Endothelial cell (in vitro differentiated cells): ENCODE measurements around the gene ZMPSTE24. TPM values are rescaled to one million over a fixed set of nuclear protein-coding genes. Genes with fewer than 3 reads are reported as not detected.

Source experiments
- DNase-seq: peaks from one replicate; pipeline ENCODE4 v3.0.0; 2021; ENCODE audit warnings: low spot score
- H3K27ac Mint-ChIP-seq: one replicate; pipeline ENCODE4 v1.8.0; 2021; ENCODE audit warnings: mixed read lengths, inconsistent platforms; ENCODE audit not compliant: unreplicated experiment
- H3K27me3 Mint-ChIP-seq: one replicate; pipeline ENCODE4 v1.8.0; 2021; ENCODE audit warnings: mild to moderate bottlenecking, moderate library complexity, mixed read lengths, inconsistent platforms; ENCODE audit not compliant: unreplicated experiment
- H3K36me3 Mint-ChIP-seq: one replicate; pipeline ENCODE4 v1.8.0; 2021; ENCODE audit warnings: mild to moderate bottlenecking, low read depth, mixed read lengths, inconsistent platforms; ENCODE audit not compliant: unreplicated experiment
- H3K4me1 Mint-ChIP-seq: one replicate; pipeline ENCODE4 v1.8.0; 2021; ENCODE audit warnings: mild to moderate bottlenecking, mixed read lengths, inconsistent platforms; ENCODE audit not compliant: unreplicated experiment
- H3K4me3 Mint-ChIP-seq: one replicate; pipeline ENCODE4 v1.8.0; 2021; ENCODE audit warnings: mild to moderate bottlenecking, mixed read lengths, inconsistent platforms; ENCODE audit not compliant: unreplicated experiment
- H3K9me3 Mint-ChIP-seq: one replicate; pipeline ENCODE4 v1.8.0; 2021; ENCODE audit warnings: mixed read lengths, inconsistent platforms; ENCODE audit not compliant: unreplicated experiment
- total RNA-seq: library from RNA; stranded (reverse); fragmentation: NEBNext Ultra II Directional; extraction: Animal tissue kit (Norgen Biotek cat#: 25700); gene quantifications from one replicate; pipeline ENCODE4 v1.2.1, GENCODE V29; 2021; ENCODE audit not compliant: unreplicated experiment
- TF ChIP-seq, protein P1 (sequence below): fragments of 200-600 bp; sonication (generic); IDR thresholded peaks from one replicate; pipeline ENCODE4 v1.5.0; 2021; ENCODE audit warnings: antibody characterized with exemption; ENCODE audit not compliant: unreplicated experiment

ZMPSTE24 gene
- total RNA-seq, 1 donor from 2014 or later, result 32.9 TPM

DNA sequence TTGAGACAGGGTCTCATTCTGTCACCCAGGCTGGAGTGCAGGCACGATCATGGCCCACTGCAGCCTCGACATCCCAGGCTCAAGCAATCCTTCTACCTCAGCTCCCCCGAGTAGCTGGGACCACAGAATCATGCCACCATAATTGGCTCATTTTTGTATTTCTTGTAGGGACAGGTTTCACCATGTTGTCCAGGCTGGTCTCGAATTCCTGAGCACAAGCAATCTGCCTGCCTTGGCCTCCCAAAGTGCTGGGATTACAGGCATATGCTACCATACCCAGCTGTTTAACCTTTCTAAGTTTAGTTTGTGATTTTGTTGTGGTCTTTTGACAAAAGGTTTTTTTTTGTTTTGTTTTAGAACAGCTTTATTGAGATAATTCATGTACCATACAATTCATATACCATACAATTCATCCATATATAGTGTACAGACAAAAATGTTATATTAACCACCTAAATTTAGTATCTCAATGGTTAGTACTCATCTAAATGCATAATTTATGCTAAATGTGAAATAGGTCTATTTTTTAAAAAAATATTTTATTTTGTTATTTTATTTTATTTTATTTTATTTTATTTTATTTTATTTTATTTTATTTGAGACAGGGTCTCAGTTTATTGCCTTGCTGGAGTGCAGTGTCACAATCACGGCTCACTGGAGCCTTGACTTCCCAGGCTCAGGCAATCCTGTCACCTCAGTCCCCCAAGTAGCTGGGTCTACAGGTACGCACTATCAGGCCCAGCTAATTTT lies 8.9 kb downstream of the ZMPSTE24 start:
- no peak overlapping the region for H3K27ac Mint-ChIP-seq
- H3K9me3 Mint-ChIP-seq, result no peaks in the 10 kb centered on the region
- H3K27me3 Mint-ChIP-seq, result no peaks in the 10 kb centered on the region
- H3K4me1 Mint-ChIP-seq, result no peaks in the 10 kb centered on the region
- DNase-seq, result no peak
- TF ChIP-seq, protein P1, sequence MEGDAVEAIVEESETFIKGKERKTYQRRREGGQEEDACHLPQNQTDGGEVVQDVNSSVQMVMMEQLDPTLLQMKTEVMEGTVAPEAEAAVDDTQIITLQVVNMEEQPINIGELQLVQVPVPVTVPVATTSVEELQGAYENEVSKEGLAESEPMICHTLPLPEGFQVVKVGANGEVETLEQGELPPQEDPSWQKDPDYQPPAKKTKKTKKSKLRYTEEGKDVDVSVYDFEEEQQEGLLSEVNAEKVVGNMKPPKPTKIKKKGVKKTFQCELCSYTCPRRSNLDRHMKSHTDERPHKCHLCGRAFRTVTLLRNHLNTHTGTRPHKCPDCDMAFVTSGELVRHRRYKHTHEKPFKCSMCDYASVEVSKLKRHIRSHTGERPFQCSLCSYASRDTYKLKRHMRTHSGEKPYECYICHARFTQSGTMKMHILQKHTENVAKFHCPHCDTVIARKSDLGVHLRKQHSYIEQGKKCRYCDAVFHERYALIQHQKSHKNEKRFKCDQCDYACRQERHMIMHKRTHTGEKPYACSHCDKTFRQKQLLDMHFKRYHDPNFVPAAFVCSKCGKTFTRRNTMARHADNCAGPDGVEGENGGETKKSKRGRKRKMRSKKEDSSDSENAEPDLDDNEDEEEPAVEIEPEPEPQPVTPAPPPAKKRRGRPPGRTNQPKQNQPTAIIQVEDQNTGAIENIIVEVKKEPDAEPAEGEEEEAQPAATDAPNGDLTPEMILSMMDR, result no peak
- no peak overlapping the region for H3K4me3 Mint-ChIP-seq
- H3K36me3 Mint-ChIP-seq, result peaks cover 24% of the 10 kb centered on the region

DNA sequence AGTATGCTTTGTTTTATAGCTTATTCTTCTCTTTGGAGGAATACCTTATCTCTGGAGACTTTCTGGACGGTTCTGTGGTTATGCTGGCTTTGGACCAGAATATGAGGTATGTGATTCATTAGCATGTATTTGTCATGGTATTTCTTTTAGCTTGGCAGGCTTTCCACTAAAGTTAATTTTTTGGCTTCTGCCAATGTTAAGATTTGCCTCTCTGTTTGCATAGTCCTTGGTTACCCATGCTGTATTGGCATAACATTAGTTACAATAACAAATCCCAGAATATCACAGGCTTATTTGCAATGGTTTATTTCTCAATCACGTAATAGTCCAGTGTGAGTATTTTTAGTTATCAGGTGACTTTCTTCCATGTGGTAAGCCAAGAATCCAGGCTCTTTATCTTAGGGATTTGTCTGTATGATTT lies 9.7 kb downstream of the ZMPSTE24 start:
- H3K27me3 Mint-ChIP-seq, result no peaks in the 10 kb centered on the region
- no peaks in the 10 kb centered on the region for H3K9me3 Mint-ChIP-seq
- no peaks in the 10 kb centered on the region for H3K4me1 Mint-ChIP-seq
- no peak overlapping the region for H3K27ac Mint-ChIP-seq
- peaks cover 25% of the 10 kb centered on the region for H3K36me3 Mint-ChIP-seq
- DNase-seq, result no peak
- H3K4me3 Mint-ChIP-seq, result no peak overlapping the region
- TF ChIP-seq, protein P1, result no peak

DNA sequence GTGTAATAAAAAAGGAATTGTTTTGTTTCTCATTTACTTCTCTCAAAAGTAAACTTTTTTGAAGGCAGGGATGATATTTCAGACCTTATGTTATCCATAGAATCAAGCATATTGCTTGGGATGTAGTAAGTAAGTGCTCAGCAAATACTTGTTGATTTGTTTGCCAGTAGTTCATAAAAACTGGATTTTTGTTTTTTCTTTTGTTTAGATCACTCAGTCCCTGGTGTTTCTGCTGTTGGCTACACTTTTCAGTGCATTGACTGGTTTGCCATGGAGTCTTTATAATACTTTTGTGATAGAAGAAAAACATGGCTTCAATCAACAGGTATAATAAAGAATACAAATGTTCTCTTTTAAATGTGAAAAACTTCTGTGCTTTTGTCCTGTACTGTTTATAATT lies 10.2 kb downstream of the ZMPSTE24 start:
- Mint-ChIP-seq H3K9me3 (no peaks in the 10 kb centered on the region), H3K4me3 (no peak overlapping the region), H3K4me1 (no peaks in the 10 kb centered on the region), H3K27ac (no peak overlapping the region), H3K27me3 (no peaks in the 10 kb centered on the region), H3K36me3 (peaks cover 22% of the 10 kb centered on the region)
- no peak for DNase-seq
- TF ChIP-seq, protein P1, result no peak

DNA sequence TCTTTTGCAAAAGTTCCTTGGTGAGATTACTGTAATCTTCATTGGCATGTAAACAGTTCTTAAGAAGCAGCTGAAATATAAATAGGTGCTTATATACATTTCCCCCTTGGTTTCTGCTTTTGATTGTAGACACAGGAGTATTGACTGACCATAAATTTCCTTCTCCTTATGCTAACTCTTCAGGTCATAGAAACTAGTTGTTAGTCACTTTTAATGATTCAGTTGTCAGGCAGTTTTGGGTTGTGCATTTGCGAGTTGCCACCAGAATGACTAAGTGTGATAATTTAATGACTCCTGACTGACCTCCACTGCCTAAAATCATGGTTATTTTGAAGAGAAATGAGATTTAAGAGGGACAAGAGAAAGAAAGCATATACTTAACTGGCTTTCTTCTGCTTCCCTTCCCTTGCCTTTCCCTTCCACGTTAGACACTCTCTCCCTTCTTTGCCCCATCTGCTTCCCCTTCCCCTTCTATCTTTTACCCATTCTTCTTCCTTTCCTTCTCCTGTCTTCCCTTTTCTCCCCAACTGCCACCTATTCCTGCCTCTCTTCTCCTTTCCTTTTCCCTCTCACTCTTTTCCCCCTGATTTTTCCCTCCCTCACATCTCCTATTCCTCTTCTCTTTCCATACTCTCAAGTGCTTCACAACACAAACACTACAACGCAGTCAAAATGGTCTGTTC lies 12.3 kb downstream of the ZMPSTE24 start:
- Mint-ChIP-seq H3K36me3 (peaks cover 22% of the 10 kb centered on the region), H3K9me3 (no peaks in the 10 kb centered on the region), H3K27me3 (no peaks in the 10 kb centered on the region), H3K4me1 (no peaks in the 10 kb centered on the region), H3K4me3 (peak overlapping the region; percentile 54), H3K27ac (no peak overlapping the region)
- TF ChIP-seq, protein P1, result no peak
- no peak for DNase-seq

DNA sequence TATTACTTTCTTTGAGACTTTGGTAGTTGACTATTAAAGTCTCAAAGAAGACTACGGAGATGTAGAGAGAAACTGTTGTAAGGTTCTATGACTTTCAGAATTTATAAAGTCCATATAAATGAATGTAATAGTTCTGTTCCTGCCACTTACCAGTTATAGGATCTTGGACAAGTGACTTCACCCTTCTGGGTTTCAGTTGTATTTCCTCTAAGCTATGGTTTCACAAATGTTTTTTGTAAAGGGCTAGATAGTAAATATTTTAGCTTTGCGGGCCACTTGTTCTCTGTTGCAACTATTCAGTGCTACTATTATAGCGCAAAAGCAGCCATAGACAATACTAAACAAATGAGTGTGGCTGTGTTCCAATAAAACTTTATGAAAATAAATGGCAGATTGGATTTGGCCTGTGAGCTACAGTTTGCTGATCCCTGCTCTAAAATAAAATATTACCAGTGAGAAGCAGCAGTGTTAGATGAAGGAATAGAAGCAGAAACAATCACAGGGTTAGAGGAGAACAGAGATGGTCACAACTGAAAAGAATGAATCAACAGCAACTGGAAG lies 14.7 kb downstream of the ZMPSTE24 start:
- Mint-ChIP-seq H3K4me3 (peak overlapping the region; percentile 57), H3K36me3 (peaks cover 27% of the 10 kb centered on the region), H3K9me3 (no peaks in the 10 kb centered on the region), H3K27ac (no peak overlapping the region), H3K4me1 (no peaks in the 10 kb centered on the region), H3K27me3 (no peaks in the 10 kb centered on the region)
- TF ChIP-seq, protein P1, result no peak
- no peak for DNase-seq
